Suprapubic skin (tissue), 3 donors: ENCODE data around the gene UNC45A.

ENCODE experiments used
- CTCF ChIP-seq, 2 donors: fragments of 200-600 bp in 1 of 2; fragments of 450-650 bp in 1 of 2; sonication (generic) in 1 of 2; IDR thresholded peaks; one replicate each; pipeline ENCODE4 v1.5.1; 2016 to 2019; ENCODE audit warnings: antibody characterized with exemption in 2 of 2, mild to moderate bottlenecking in 1 of 2, moderate library complexity in 1 of 2
- POLR2A ChIP-seq, 2 donors: fragments of 450-650 bp; IDR thresholded peaks; one replicate each; pipeline ENCODE4 v1.6.1; 2017; ENCODE audit warnings: antibody characterized with exemption in 2 of 2, mild to moderate bottlenecking in 2 of 2, moderate library complexity in 2 of 2

- no peak for TF ChIP-seq CTCF (IDR thresholded peaks at IDR 0.05)
- no peak for TF ChIP-seq POLR2A (IDR thresholded peaks at IDR 0.05)
These were observed 2.5 kb upstream of the UNC45A start for GRCh38 chr15:90932660-90932991.
